Measurements from ENCODE around the gene SMTNL2. TPM values are rescaled to one million over a fixed set of nuclear protein-coding genes. Genes with fewer than 3 reads are reported as not detected.

SMTNL2 gene
- polyA plus RNA-seq, 1 of the 3 experiments (the other 2 are of a cell fraction), result not detected

Small RNAs within 50 kb of the gene (small RNA-seq; reads per million reads assigned to genes)
- gene RNU6-955P, result 0 reads per million in 7 experiments

Other genes starting within 250 kb of the SMTNL2 start
- 23.2 and 26.2 TPM in 2 replicates for gene UBE2G1, start 217.9 kb upstream of the SMTNL2 start, polyA plus RNA-seq (2012; rRNA removed)
- gene SPNS3, start 150.6 kb upstream of the SMTNL2 start, polyA plus RNA-seq (2012; rRNA removed), result 0.05 TPM in 1 of 2 replicates, not detected in the other
- 0.08 TPM in 1 of 2 replicates, not detected in the other for gene SPNS2, start 85.6 kb upstream of the SMTNL2 start, polyA plus RNA-seq (2012; rRNA removed)
- 74.7 and 93.0 TPM in 2 replicates for gene MYBBP1A, start 29.1 kb upstream of the SMTNL2 start, polyA plus RNA-seq (2012; rRNA removed)
- not detected in 2 replicates for gene GGT6, start 24.0 kb upstream of the SMTNL2 start, polyA plus RNA-seq (2012; rRNA removed)
- gene ALOX15, start 57.1 kb downstream of the SMTNL2 start, polyA plus RNA-seq (2012; rRNA removed), result not detected in 2 replicates
- gene PELP1, start 119.6 kb downstream of the SMTNL2 start, polyA plus RNA-seq (2012; rRNA removed), result 12.2 and 21.8 TPM in 2 replicates
- gene ARRB2, start 126.1 kb downstream of the SMTNL2 start, polyA plus RNA-seq (2012; rRNA removed), result 17.3 and 24.6 TPM in 2 replicates
- 51.0 and 54.4 TPM in 2 replicates for gene MED11, start 146.9 kb downstream of the SMTNL2 start, polyA plus RNA-seq (2012; rRNA removed)
- gene ZMYND15, start 155.3 kb downstream of the SMTNL2 start, polyA plus RNA-seq (2012; rRNA removed), result 0.06 and 0.08 TPM in 2 replicates
- gene CXCL16, start 155.4 kb downstream of the SMTNL2 start, polyA plus RNA-seq (2012; rRNA removed), result 3.4 and 4.3 TPM in 2 replicates
- not detected in 2 replicates for gene TM4SF5, start 187.4 kb downstream of the SMTNL2 start, polyA plus RNA-seq (2012; rRNA removed)
- gene VMO1, start 201.8 kb downstream of the SMTNL2 start, polyA plus RNA-seq (2012; rRNA removed), result 0.76 and 1.3 TPM in 2 replicates
- gene GLTPD2, start 204.4 kb downstream of the SMTNL2 start, polyA plus RNA-seq (2012; rRNA removed), result not detected in 2 replicates
- 325 and 331 TPM in 2 replicates for gene PSMB6, start 211.6 kb downstream of the SMTNL2 start, polyA plus RNA-seq (2012; rRNA removed)
- 42.5 and 49.2 TPM in 2 replicates for gene PLD2, start 222.6 kb downstream of the SMTNL2 start, polyA plus RNA-seq (2012; rRNA removed)
- 53.2 and 64.7 TPM in 2 replicates for gene MINK1, start 248.8 kb downstream of the SMTNL2 start, polyA plus RNA-seq (2012; rRNA removed)

All from SK-N-SH (cell line).